Stomach (tissue), 9 donors: ENCODE data around the gene PPP1CC. TPM values are rescaled to one million over a fixed set of nuclear protein-coding genes. Genes with fewer than 3 reads are reported as not detected.

Source experiments
- DNase-seq, 2 donors: peaks; one replicate each; pipeline versions ENCODE4 v3.0.0 to v3.0.0-alpha.2; 2013 to 2019
- H3K27ac ChIP-seq, 5 donors: fragments of 200-600 bp in 4 of 5; sonication (generic) in 4 of 5; one replicate each; pipeline ENCODE4 v1.5.1; 2013 to 2019; ENCODE audit warnings: mild to moderate bottlenecking in 1 of 5, moderate library complexity in 1 of 5
- H3K27me3 ChIP-seq, 3 donors: fragments of 200-600 bp; sonication (generic); one replicate each; pipeline ENCODE4 v1.5.1; 2017 to 2019; ENCODE audit warnings: mixed run types in 1 of 3
- H3K36me3 ChIP-seq, 4 donors: fragments of 200-600 bp; sonication (generic); 1 replicate in 3 of 4; 2 replicates in 1 of 4; pipeline ENCODE4 v1.5.1; 2016 to 2019
- H3K4me1 ChIP-seq, 4 donors: fragments of 200-600 bp; sonication (generic); one replicate each; pipeline ENCODE4 v1.5.1; 2016 to 2019
- H3K4me3 ChIP-seq, 4 donors: fragments of 200-600 bp; sonication (generic) in 3 of 4; one replicate each; pipeline ENCODE4 v1.5.1; 2016 to 2019; ENCODE audit warnings: mild to moderate bottlenecking in 1 of 4
- H3K9me3 ChIP-seq, 4 donors: fragments of 200-600 bp; sonication (generic); one replicate each; pipeline ENCODE4 v1.5.1; 2016 to 2019
- EP300 ChIP-seq: sonication (generic); formaldehyde crosslinking; IDR thresholded peaks from one replicate; pipeline ENCODE4 v1.6.1; 2017; ENCODE audit warnings: antibody characterized with exemption
- POLR2A ChIP-seq, 4 donors: fragments of 450-650 bp; IDR thresholded peaks; one replicate each; pipeline ENCODE4 v1.6.1; 2016; ENCODE audit warnings: antibody characterized with exemption in 4 of 4, control low read depth in 2 of 4, mild to moderate bottlenecking in 1 of 4, moderate library complexity in 1 of 4
- POLR2AphosphoS5 ChIP-seq, 3 donors: sonication (generic); formaldehyde crosslinking; IDR thresholded peaks; one replicate each; pipeline ENCODE4 v1.6.1; 2016; ENCODE audit warnings: antibody characterized with exemption in 3 of 3
- WGBS, 5 donors: extraction: QIAGEN DNeasy Blood & Tissue Kit in 3 of 5; methylation state at CpG; one replicate each; pipeline versions ENCODE4 v1.1.5 to v1.1.7; 2013 to 2018; 5-methylcytosine and 5-hydroxymethylcytosine counted together
- intact Hi-C: fragments of 100-400 bp; cut with DNase I; formaldehyde crosslinking; loops from one replicate; pipeline ENCODE4 v1.15.1; 2023; ENCODE audit warnings: low total_unique reads
- polyA plus RNA-seq, 3 donors: library from polyadenylated mRNA; stranded (reverse); fragments of 200-250 nt; gene quantifications; one replicate each; pipeline ENCODE4 v1.2.3, GENCODE V29; 2013
- total RNA-seq, 5 donors: library from RNA; depleted of rRNA; stranded (reverse); fragments of >200 nt; gene quantifications; one replicate each; pipeline versions ENCODE4 v1.1.0 to v1.2.3, GENCODE V29; 2014 to 2016
- TF ChIP-seq, protein P1 (sequence below), 7 experiments: fragments of 450-650 bp in 4 of 7; fragments of 200-600 bp in 3 of 7; sonication (generic) in 3 of 7; IDR thresholded peaks; one replicate each; pipeline ENCODE4 v1.5.1; 2016 to 2019; ENCODE audit warnings: antibody characterized with exemption in 7 of 7, control low read depth in 2 of 7, mild to moderate bottlenecking in 1 of 7
- donor health status: healthy with polysubstance abuse.
- donor health status: Bipolar disorder and iron deficiency.
- donor health status: healthy.

The PPP1CC gene
- total and polyA plus RNA-seq, 8 donors, result 44.9 to 205 (median 90.2) TPM

DNA sequence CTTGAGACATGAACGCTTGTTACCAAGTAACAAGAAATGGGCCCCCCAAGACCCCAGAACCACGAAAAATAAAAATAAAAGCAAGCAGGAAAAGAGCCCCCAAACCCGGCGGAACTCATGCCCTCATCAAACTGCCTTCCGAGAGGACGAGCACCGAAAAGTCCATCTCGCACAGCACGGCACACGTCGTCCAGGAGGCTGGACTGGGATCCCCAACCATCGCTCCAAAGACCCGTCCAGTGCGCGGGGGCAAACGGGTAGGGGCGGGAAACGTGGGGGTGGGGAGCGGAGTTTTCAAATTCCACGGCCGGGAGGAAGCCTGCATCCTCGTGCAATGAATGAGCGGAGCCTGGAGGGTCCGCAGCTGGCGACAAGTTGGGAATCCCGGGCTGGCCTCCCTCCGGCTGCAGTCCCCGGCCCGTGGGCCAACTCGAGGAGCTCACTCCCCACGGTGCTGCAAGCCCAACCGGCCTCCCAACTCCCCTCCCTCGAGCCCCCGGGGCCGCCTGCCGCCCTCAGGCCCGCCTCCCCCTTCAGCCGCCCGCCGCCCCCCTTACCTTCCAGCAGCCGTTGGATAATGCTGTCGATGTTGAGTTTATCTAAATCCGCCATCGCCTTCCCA lies 484 bp downstream of the PPP1CC start:
- 0 to 1% (median 0%) methylated on average over 18 to 44 of the region's 44 CpGs for WGBS, 5 donors
- Histone ChIP-seq H3K4me1 (peaks cover 41 to 68% (median 55%) of the 10 kb centered on the region in 4 donors), H3K4me3 (peak overlapping the region; percentile 81 to 99 (median 89)), H3K27me3 (no peaks in the 10 kb centered on the region), H3K27ac (peak overlapping the region; percentile 93 to 97 (median 95)), H3K9me3 (no peaks in the 10 kb centered on the region), H3K36me3 (no peaks in the 10 kb centered on the region)
- DNase-seq, result peak in 1 of 2 donors; percentile 28
- TF ChIP-seq POLR2A (IDR thresholded peaks at IDR 0.05) (no peak), EP300 (no peak), POLR2AphosphoS5 (IDR thresholded peaks at IDR 0.05) (no peak)
- intact Hi-C loops, result no loop called here

DNA sequence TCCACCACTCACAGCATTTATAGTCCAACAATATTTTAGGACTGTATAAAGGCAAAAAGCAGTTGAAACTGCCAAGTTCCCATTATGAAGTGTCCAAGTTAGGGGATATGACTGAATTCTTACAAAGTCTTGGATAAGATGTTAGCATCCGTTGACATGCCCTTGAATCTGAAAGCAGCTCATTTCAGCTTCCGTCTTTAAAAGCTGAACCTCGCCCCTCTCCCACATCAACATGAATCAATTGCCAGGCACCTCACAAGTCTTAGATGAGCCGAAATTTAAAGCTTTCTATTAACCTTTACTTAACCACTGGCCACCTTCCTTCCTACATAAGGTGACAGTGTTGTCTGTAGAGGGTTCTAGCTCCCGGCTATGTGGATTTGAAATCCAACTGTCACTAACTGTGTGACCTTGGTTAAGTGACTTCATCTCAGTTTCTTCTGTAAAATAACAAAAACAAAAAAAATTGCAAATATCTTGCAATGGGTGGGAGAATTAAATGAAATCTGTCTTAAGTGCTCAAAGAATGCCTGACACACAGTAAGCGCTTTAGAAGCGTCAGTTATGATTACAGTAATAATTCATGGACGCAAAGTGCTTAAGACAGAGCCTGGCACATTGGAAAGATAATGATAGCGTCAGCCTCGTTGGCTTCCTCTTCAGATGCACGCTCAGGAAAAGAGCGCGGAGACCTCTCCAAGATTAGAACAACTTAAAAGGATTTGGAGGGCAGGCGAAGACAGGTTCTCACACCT lies 1.2 kb downstream of the PPP1CC start:
- WGBS, 5 donors, result 0 to 1% (median 0%) methylated on average over 14 of the region's 14 CpGs
- H3K4me3 ChIP-seq, result peak overlapping the region; percentile 81 to 99 (median 89)
- no peaks in the 10 kb centered on the region for H3K27me3 ChIP-seq
- H3K27ac ChIP-seq, result peak overlapping the region; percentile 93 to 97 (median 95)
- H3K36me3 ChIP-seq, result no peaks in the 10 kb centered on the region
- no peaks in the 10 kb centered on the region for H3K9me3 ChIP-seq
- peaks cover 47 to 75% (median 56%) of the 10 kb centered on the region in 4 donors for H3K4me1 ChIP-seq
- DNase-seq, result peak in 1 of 2 donors; percentile 58
- TF ChIP-seq, protein P1, sequence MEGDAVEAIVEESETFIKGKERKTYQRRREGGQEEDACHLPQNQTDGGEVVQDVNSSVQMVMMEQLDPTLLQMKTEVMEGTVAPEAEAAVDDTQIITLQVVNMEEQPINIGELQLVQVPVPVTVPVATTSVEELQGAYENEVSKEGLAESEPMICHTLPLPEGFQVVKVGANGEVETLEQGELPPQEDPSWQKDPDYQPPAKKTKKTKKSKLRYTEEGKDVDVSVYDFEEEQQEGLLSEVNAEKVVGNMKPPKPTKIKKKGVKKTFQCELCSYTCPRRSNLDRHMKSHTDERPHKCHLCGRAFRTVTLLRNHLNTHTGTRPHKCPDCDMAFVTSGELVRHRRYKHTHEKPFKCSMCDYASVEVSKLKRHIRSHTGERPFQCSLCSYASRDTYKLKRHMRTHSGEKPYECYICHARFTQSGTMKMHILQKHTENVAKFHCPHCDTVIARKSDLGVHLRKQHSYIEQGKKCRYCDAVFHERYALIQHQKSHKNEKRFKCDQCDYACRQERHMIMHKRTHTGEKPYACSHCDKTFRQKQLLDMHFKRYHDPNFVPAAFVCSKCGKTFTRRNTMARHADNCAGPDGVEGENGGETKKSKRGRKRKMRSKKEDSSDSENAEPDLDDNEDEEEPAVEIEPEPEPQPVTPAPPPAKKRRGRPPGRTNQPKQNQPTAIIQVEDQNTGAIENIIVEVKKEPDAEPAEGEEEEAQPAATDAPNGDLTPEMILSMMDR (IDR thresholded peaks at IDR 0.05), result no peak
- intact Hi-C loops, result no loop called here

DNA sequence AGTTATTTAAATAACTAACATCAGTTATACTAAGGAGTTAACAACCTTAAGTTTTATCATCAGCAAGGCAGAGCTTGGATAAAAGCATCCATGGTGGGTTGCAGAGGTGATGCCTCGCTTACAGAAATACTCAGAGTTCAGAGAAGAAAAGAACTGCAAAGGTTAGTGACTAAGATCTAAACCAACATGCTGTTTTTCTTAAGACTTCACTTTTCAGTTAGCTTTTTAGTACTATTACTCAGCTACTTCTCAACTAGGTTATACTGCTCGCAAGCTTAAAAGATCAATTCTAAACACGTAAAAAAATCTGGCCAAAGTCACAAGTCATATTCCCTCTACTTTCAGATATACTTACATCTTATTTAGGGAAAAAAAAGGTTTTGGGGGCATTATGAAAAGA lies 2.8 kb downstream of the PPP1CC start:
- Histone ChIP-seq H3K36me3 (peaks cover 5 to 14% (median 8%) of the 10 kb centered on the region in 4 donors), H3K4me1 (peaks cover 49 to 80% (median 57%) of the 10 kb centered on the region in 4 donors), H3K27me3 (no peaks in the 10 kb centered on the region), H3K27ac (peak overlapping the region in 4 of 5 donors; percentile 8 to 65 (median 24)), H3K9me3 (no peaks in the 10 kb centered on the region), H3K4me3 (peak overlapping the region; percentile 9 to 94 (median 47))
- TF ChIP-seq POLR2AphosphoS5 (IDR thresholded peaks at IDR 0.05) (no peak), EP300 (no peak), POLR2A (IDR thresholded peaks at IDR 0.05) (no peak)
- TF ChIP-seq, protein P1 (IDR thresholded peaks at IDR 0.05), result no peak
- intact Hi-C loops, result no loop called here
- no peak for DNase-seq
- 40 to 65% (median 57%) methylated on average over 3 of the region's 3 CpGs for WGBS, 5 donors

DNA sequence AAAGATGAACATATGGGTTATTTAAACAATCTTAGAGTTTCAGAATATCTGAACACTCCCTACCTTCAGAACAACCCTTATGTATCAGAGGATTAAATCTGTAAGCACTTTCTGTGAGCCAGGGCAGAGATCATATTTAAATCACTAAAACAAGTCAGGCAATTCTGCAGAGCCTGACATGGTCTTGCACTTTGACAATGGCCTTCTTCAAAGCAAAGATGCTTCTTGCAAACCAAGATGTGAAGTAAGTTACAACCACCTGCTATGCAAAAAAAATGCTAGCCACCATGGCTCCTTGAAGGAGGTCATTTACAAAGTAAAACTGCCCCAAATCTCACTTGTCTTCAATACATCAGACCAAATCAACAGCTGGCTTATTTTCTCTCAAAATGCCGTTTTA lies 3.2 kb downstream of the PPP1CC start:
- Histone ChIP-seq H3K4me1 (peaks cover 45 to 80% (median 58%) of the 10 kb centered on the region in 4 donors), H3K27ac (peak overlapping the region in 3 of 5 donors; percentile 10 to 65 (median 37)), H3K9me3 (no peaks in the 10 kb centered on the region), H3K27me3 (no peaks in the 10 kb centered on the region), H3K4me3 (peak overlapping the region; percentile 9 to 94 (median 47)), H3K36me3 (peaks cover 5 to 16% (median 10%) of the 10 kb centered on the region in 4 donors)
- no peak for TF ChIP-seq POLR2AphosphoS5 (IDR thresholded peaks at IDR 0.05)
- TF ChIP-seq EP300, result no peak
- TF ChIP-seq POLR2A (IDR thresholded peaks at IDR 0.05), result no peak
- TF ChIP-seq, protein P1 (IDR thresholded peaks at IDR 0.05), result no peak
- DNase-seq, result no peak
- 10 to 29% (median 17%) methylated on average over 1 of the region's 1 CpG for WGBS, 5 donors
- intact Hi-C loops, result no loop called here
